DND-41 (cell line): ENCODE measurements around the gene INTS1.
"Not testable (repeated sequence)": the region's sequence is repeated elsewhere in the genome, so short reads cannot be mapped to it uniquely, and the experiment has no call there.

Experiments
- EZH2 ChIP-seq: IDR thresholded peaks from 3 replicates; pipeline ENCODE4 v1.6.1; 2012; ENCODE audit warnings: borderline replicate concordance, low read depth, mild to moderate bottlenecking, moderate library complexity, low read length, inconsistent platforms; ENCODE audit not compliant: severe bottlenecking
- TF ChIP-seq, protein P1 (sequence below): IDR thresholded peaks from 2 replicates; pipeline ENCODE4 v1.5.1; 2012; ENCODE audit warnings: borderline replicate concordance, low read length, moderate library complexity, mild to moderate bottlenecking; ENCODE audit not compliant: poor library complexity, severe bottlenecking; ENCODE audit errors: extremely low read depth

GRCh38 chr7:1519322-1519922 lies 15.2 kb upstream of the INTS1 start:
- TF ChIP-seq, protein P1, sequence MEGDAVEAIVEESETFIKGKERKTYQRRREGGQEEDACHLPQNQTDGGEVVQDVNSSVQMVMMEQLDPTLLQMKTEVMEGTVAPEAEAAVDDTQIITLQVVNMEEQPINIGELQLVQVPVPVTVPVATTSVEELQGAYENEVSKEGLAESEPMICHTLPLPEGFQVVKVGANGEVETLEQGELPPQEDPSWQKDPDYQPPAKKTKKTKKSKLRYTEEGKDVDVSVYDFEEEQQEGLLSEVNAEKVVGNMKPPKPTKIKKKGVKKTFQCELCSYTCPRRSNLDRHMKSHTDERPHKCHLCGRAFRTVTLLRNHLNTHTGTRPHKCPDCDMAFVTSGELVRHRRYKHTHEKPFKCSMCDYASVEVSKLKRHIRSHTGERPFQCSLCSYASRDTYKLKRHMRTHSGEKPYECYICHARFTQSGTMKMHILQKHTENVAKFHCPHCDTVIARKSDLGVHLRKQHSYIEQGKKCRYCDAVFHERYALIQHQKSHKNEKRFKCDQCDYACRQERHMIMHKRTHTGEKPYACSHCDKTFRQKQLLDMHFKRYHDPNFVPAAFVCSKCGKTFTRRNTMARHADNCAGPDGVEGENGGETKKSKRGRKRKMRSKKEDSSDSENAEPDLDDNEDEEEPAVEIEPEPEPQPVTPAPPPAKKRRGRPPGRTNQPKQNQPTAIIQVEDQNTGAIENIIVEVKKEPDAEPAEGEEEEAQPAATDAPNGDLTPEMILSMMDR = not testable (repeated sequence)
- not testable (repeated sequence) for TF ChIP-seq EZH2
